GM12878 (cell line): ENCODE measurements around the gene UBE2L6. TPM values are rescaled to one million over a fixed set of nuclear protein-coding genes. Genes with fewer than 3 reads are reported as not detected.

Experiments used
- ASH2L ChIP-seq: fragments of 300-600, 200-600 bp; sonication (generic); IDR thresholded peaks from 2 replicates; pipeline ENCODE4 v1.6.1; 2017; ENCODE audit warnings: low read depth, mild to moderate bottlenecking, borderline replicate concordance
- ATF3 ChIP-seq: IDR thresholded peaks from 2 replicates; pipeline ENCODE4 v1.6.1; 2011; ENCODE audit warnings: low read depth, mild to moderate bottlenecking, low read length, moderate library complexity, borderline replicate concordance; ENCODE audit errors: extremely low read depth
- BCL11A ChIP-seq: IDR thresholded peaks from 2 replicates; pipeline ENCODE4 v1.6.1; 2011; ENCODE audit warnings: low read depth, low read length
- BCLAF1 ChIP-seq: fragments of 450-650 bp; IDR thresholded peaks from 2 replicates; pipeline ENCODE4 v1.6.1; 2017; ENCODE audit warnings: antibody characterized with exemption, mild to moderate bottlenecking, moderate library complexity
- CTCF ChIP-seq, 3 experiments: IDR thresholded peaks in 2 of 3; conservative IDR thresholded peaks in 1 of 3; 2 replicates each; pipeline ENCODE4 v1.5.1; 2011; ENCODE audit warnings: low read depth in 3 of 3, low read length in 3 of 3, mild to moderate bottlenecking in 3 of 3, control low read depth in 2 of 3, moderate library complexity in 2 of 3, inconsistent platforms in 1 of 3, mixed read lengths in 1 of 3; ENCODE audit not compliant: control insufficient read depth in 2 of 3, insufficient read depth in 1 of 3; ENCODE audit errors: extremely low read depth in 1 of 3
- FOXK2 ChIP-seq: fragments of 450-650 bp; IDR thresholded peaks from 2 replicates; pipeline ENCODE4 v1.6.1; 2017; ENCODE audit warnings: mild to moderate bottlenecking, moderate library complexity
- FOXM1 ChIP-seq: IDR thresholded peaks from 2 replicates; pipeline ENCODE4 v1.6.1; 2012; ENCODE audit warnings: low read depth, mild to moderate bottlenecking, inconsistent platforms, low read length, moderate library complexity
- IRF5 ChIP-seq: fragments of 450-650 bp; IDR thresholded peaks from 2 replicates; pipeline ENCODE4 v1.6.1; 2017; ENCODE audit warnings: borderline replicate concordance
- NFYB ChIP-seq: IDR thresholded peaks from 2 replicates; pipeline ENCODE4 v1.6.1; 2011; ENCODE audit warnings: low read depth, mild to moderate bottlenecking, low read length, improper control_type of control experiment, moderate library complexity; ENCODE audit not compliant: insufficient read depth
- NR2C2 ChIP-seq: IDR thresholded peaks from 2 replicates; pipeline ENCODE4 v1.6.1; 2011; ENCODE audit warnings: borderline replicate concordance, low read depth; ENCODE audit not compliant: control insufficient read depth, insufficient read length
- POLR2AphosphoS2 ChIP-seq: IDR thresholded peaks from 2 replicates; pipeline ENCODE4 v1.6.1; 2011; ENCODE audit warnings: low read depth, mild to moderate bottlenecking, low read length, improper control_type of control experiment, moderate library complexity
- POLR2AphosphoS5 ChIP-seq: IDR thresholded peaks from 2 replicates; pipeline ENCODE4 v1.6.1; 2011; ENCODE audit warnings: mild to moderate bottlenecking, low read length, inconsistent platforms
- SKIL ChIP-seq: fragments of 450-650 bp; IDR thresholded peaks from 2 replicates; pipeline ENCODE4 v1.6.1; 2017; ENCODE audit warnings: mild to moderate bottlenecking, low read depth, inconsistent platforms; ENCODE audit not compliant: poor library complexity, severe bottlenecking
- TARDBP ChIP-seq: IDR thresholded peaks from 2 replicates; pipeline ENCODE4 v1.6.1; 2016; ENCODE audit warnings: borderline replicate concordance
- TCF3 ChIP-seq: IDR thresholded peaks from 2 replicates; pipeline ENCODE4 v1.6.1; 2012; ENCODE audit warnings: low read depth, mild to moderate bottlenecking, low read length, borderline replicate concordance; ENCODE audit not compliant: insufficient read depth
- ZZZ3 ChIP-seq: IDR thresholded peaks from 2 replicates; pipeline ENCODE4 v1.6.1; 2011; ENCODE audit warnings: low read depth; ENCODE audit not compliant: control insufficient read depth, insufficient read length
- polyA plus RNA-seq, 11 experiments: library from polyadenylated mRNA; depleted of rRNA in 4 of 11; unstranded in 6 of 11; stranded (reverse) in 5 of 11; fragments of >200 nt; fragmentation: Nextera tagmentation in 4 of 11; fragmentation: Illumina TruSeq in 1 of 11; extraction: Ambion mirVana in 4 of 11; extraction: Trizol in 1 of 11; gene quantifications; 1 replicate in 1 of 11; 2 replicates in 10 of 11; pipeline versions ENCODE4 v1.2.1 to v1.2.3, GENCODE V29; 2011 to 2016; ENCODE audit warnings: inconsistent platforms in 2 of 11, missing spikeins in 2 of 11, low read depth in 1 of 11
- total RNA-seq, 4 experiments: library from RNA; depleted of rRNA in 3 of 4; stranded (reverse); fragments of >200 nt in 3 of 4; fragmentation: Illumina TruSeq in 1 of 4; extraction: Trizol in 1 of 4; gene quantifications; 2 replicates each; pipeline versions ENCODE4 v1.2.1 to v1.2.3, GENCODE V29; 2013 to 2021
- TF ChIP-seq, protein P1 (sequence below): fragments of 450-650 bp; conservative IDR thresholded peaks from 2 replicates; pipeline ENCODE4 v1.6.1; 2017; ENCODE audit warnings: mild to moderate bottlenecking, moderate library complexity

UBE2L6 gene
- total and polyA plus RNA-seq, 10 of the 15 experiments (the other 5 are each of a cell fraction or from before 2014, with no cell fraction given): 114 to 295 (median 173) TPM

- TF ChIP-seq ASH2L (no peak), FOXK2 (no peak), ATF3 (no peak), BCLAF1 (no peak), CTCF (IDR thresholded peaks at IDR 0.05 in 2 of 3, conservative IDR thresholded peaks at IDR 0.05 in 1 of 3; ENCODE audit: control insufficient read depth in 2 of 3, extremely low read depth in 1 of 3, insufficient read depth in 1 of 3, low read depth in 3 of 3, low read length in 3 of 3) (peak in 2 of 3 experiments; percentile 43 to 66; a peak in 3 of 6 replicates), POLR2AphosphoS5 (peak; percentile 56; the same call in 1 of the 2 replicates), TCF3 (no peak), POLR2AphosphoS2 (no peak), SKIL (no peak), NFYB (no peak), TARDBP (no peak), ZZZ3 (no peak), BCL11A (no peak), FOXM1 (no peak), IRF5 (no peak), NR2C2 (no peak)
- TF ChIP-seq, protein P1, sequence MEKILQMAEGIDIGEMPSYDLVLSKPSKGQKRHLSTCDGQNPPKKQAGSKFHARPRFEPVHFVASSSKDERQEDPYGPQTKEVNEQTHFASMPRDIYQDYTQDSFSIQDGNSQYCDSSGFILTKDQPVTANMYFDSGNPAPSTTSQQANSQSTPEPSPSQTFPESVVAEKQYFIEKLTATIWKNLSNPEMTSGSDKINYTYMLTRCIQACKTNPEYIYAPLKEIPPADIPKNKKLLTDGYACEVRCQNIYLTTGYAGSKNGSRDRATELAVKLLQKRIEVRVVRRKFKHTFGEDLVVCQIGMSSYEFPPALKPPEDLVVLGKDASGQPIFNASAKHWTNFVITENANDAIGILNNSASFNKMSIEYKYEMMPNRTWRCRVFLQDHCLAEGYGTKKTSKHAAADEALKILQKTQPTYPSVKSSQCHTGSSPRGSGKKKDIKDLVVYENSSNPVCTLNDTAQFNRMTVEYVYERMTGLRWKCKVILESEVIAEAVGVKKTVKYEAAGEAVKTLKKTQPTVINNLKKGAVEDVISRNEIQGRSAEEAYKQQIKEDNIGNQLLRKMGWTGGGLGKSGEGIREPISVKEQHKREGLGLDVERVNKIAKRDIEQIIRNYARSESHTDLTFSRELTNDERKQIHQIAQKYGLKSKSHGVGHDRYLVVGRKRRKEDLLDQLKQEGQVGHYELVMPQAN: peak; percentile 60; the same call in 1 of the 2 replicates
Measured at GRCh38 chr11:57567515-57568329, at the start of gene UBE2L6 (continued).
